Activated CD4-positive, alpha-beta memory T cell treated with anti-CD3 and anti-CD28 coated beads for 36 hours (primary cell): ENCODE measurements around the gene DCC. TPM values are rescaled to one million over a fixed set of nuclear protein-coding genes. Genes with fewer than 3 reads are reported as not detected.

Experiments
- CTCF ChIA-PET: fragments of 350-600 bp; sonication (Branson Sonifier 250); formaldehyde crosslinking; loops from one replicate; lab custom pipeline; 2021; ENCODE audit warnings: antibody characterized with exemption, inconsistent platforms; lab: Charles Lee
- POLR2A ChIA-PET: fragments of 350-600 bp; sonication (Branson Sonifier 250); formaldehyde crosslinking; loops from one replicate; lab custom pipeline; 2021; ENCODE audit warnings: antibody characterized with exemption; lab: Charles Lee
- DNase-seq: peaks from one replicate; pipeline ENCODE4 v3.0.0-alpha.2; 2020
- H3K27ac Mint-ChIP-seq: one replicate; pipeline ENCODE4 v1.8.0; 2021; ENCODE audit warnings: mixed read lengths
- H3K27me3 Mint-ChIP-seq: one replicate; pipeline ENCODE4 v1.8.0; 2021; ENCODE audit warnings: mixed read lengths
- H3K36me3 Mint-ChIP-seq: one replicate; pipeline ENCODE4 v1.8.0; 2021; ENCODE audit warnings: mixed read lengths
- H3K4me1 Mint-ChIP-seq: one replicate; pipeline ENCODE4 v1.8.0; 2021; ENCODE audit warnings: low read depth, mixed read lengths
- H3K4me3 Mint-ChIP-seq: one replicate; pipeline ENCODE4 v1.8.0; 2021; ENCODE audit warnings: mild to moderate bottlenecking, mixed read lengths
- H3K9me3 Mint-ChIP-seq: one replicate; pipeline ENCODE4 v1.8.0; 2021; ENCODE audit warnings: mixed read lengths
- intact Hi-C: fragments of 100-400 bp; cut with micrococcal nuclease; formaldehyde crosslinking; loops from one replicate; pipeline ENCODE4 v1.15.1; 2023
- total RNA-seq, 2 experiments: library from RNA; stranded (reverse); gene quantifications; one replicate each; pipeline ENCODE4 v1.2.3, GENCODE V29; 2021

The DCC gene
- total RNA-seq, 2 experiments from 2014 or later = not detected

- CTCF ChIA-PET = no interaction called here
Observed at GRCh38 chr18:52337276-52337675, 2.7 kb upstream of the DCC start.

DNA sequence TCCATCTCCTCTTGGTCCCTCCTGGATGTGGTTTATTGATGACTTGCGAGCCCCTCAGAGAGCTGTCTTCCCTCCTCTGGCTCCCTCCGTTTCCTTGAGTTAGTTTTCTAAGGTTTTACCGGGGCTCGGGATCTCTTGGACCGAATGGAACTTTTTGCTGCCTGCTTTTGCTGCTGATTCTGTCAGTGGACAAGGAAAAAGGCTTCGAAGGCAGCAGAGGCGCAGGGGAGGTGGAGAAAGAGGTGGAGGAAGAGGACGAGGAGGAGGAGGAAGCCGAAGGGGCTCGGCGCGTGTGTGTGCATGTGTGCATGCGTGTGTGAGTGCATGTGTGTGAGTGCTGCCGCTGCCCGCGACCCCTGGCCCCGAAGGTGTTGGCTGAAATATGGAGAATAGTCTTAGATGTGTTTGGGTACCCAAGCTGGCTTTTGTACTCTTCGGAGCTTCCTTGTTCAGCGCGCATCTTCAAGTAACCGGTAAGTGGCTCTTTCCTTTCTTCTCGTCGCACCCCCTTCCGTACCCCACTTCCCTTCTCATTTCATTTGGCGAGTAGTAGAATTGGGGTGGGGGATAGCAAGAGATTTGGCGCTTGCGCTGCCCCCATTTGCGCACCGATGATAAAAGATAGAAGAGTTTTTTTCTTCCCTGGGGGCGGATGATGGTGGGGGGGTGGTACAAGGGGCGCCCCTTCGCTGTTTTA, 557 bp downstream of the DCC start:
- Mint-ChIP-seq H3K27me3 (peaks cover 31% of the 10 kb centered on the region), H3K4me1 (no peaks in the 10 kb centered on the region), H3K9me3 (no peaks in the 10 kb centered on the region), H3K36me3 (no peaks in the 10 kb centered on the region), H3K4me3 (no peak overlapping the region), H3K27ac (no peak overlapping the region)
- POLR2A ChIA-PET = interaction anchor here (0.6 kb wide), 1 partner anchor 1007 kb away, joined by 3 read pairs; no protein-coding TSS in a partner anchor
- CTCF ChIA-PET = no interaction called here
- DNase-seq = no peak
- intact Hi-C loops = no loop called here

More at GRCh38 chr18:52337276-52337675, 2.7 kb upstream of the DCC start:
- H3K27me3 Mint-ChIP-seq = peaks cover 31% of the 10 kb centered on the region
- no peak overlapping the region for H3K27ac Mint-ChIP-seq
- POLR2A ChIA-PET = no interaction called here
- no peak for DNase-seq
- H3K4me3 Mint-ChIP-seq = no peak overlapping the region
- intact Hi-C loops = no loop called here
- H3K36me3 Mint-ChIP-seq = no peaks in the 10 kb centered on the region
- H3K9me3 Mint-ChIP-seq = no peaks in the 10 kb centered on the region
- H3K4me1 Mint-ChIP-seq = no peaks in the 10 kb centered on the region

DNA sequence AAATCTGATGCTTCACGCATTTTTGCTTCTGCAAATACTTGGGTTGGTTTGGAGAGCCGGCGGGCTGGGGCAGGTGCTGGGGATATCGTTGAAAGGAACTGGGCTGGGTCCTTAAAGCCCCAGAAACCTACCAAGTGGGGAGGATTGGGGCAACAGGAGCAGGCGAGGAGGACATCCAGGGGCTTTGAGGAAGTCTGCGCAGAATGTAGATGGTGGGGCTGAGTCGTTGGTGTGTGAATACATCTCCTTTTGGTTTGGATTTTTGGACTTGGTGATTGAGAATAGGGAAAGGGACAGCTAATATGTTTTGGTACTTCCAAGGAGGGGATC, 1.1 kb downstream of the DCC start:
- no peaks in the 10 kb centered on the region for H3K36me3 Mint-ChIP-seq
- H3K9me3 Mint-ChIP-seq = no peaks in the 10 kb centered on the region
- intact Hi-C loops = no loop called here
- CTCF ChIA-PET = no interaction called here
- POLR2A ChIA-PET = interaction anchor here (0.6 kb wide), 1 partner anchor 1008 kb away, joined by 3 read pairs; no protein-coding TSS in a partner anchor
- DNase-seq = no peak
- peaks cover 31% of the 10 kb centered on the region for H3K27me3 Mint-ChIP-seq
- H3K4me1 Mint-ChIP-seq = no peaks in the 10 kb centered on the region
- H3K4me3 Mint-ChIP-seq = no peak overlapping the region
- H3K27ac Mint-ChIP-seq = no peak overlapping the region

DNA sequence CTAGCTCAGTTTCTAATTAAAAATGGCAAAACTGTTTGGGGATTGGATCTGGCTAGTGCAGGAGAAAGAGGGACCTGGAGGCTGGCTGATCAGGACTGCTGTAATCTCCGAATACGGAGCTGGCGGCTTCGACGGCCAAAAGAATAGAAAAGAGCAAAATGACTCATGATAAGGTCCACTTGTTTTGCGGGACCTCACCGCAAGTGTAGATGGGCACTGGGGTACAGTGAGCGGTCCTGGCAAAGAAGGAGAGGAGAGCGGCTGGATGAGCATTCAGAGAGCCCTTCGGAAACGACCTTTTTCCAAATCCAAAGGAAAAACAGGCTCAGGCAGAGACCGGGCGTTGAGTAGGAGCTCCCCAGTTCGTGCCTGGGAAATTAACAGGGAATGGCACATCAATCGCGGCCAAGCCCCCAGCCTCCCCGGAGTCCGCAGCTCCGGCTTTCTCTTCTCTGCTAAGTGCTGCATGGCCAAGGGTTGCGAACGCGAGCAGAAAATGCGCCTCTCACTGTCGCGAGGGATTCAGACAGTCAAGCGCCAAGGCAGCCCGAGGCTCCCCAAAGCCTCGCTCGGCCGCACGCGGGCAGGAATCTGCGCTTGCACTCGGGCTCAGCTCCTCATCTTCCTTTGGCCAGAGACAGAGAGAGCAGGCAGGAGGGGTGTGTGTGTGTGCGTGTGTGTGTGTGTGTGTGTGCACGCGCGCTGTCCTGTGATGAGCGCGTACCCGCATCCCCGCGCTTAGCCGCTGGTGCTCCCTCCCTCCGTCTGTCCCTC, 1.8 kb downstream of the DCC start:
- Mint-ChIP-seq H3K36me3 (no peaks in the 10 kb centered on the region), H3K9me3 (no peaks in the 10 kb centered on the region)
- POLR2A ChIA-PET = no interaction called here

GRCh38 chr18:52342456-52342855, 2.5 kb downstream of the DCC start:
- Mint-ChIP-seq H3K27ac (no peak overlapping the region), H3K27me3 (peaks cover 31% of the 10 kb centered on the region), H3K9me3 (no peaks in the 10 kb centered on the region), H3K36me3 (no peaks in the 10 kb centered on the region), H3K4me1 (no peaks in the 10 kb centered on the region), H3K4me3 (no peak overlapping the region)
- POLR2A ChIA-PET = no interaction called here
- intact Hi-C loops = no loop called here
- CTCF ChIA-PET = no interaction called here
- no peak for DNase-seq

More for the DNA sequence above, 1.8 kb downstream of the DCC start:
- intact Hi-C loops = no loop called here
- Mint-ChIP-seq H3K4me1 (no peaks in the 10 kb centered on the region), H3K27me3 (peaks cover 31% of the 10 kb centered on the region), H3K27ac (no peak overlapping the region), H3K4me3 (no peak overlapping the region)
- CTCF ChIA-PET = no interaction called here
- DNase-seq = no peak

- POLR2A ChIA-PET = no interaction called here
- CTCF ChIA-PET = no interaction called here
- H3K4me3 Mint-ChIP-seq = no peak overlapping the region
Observed at GRCh38 chr18:52343138-52343537, 3.1 kb downstream of the DCC start.

DNA sequence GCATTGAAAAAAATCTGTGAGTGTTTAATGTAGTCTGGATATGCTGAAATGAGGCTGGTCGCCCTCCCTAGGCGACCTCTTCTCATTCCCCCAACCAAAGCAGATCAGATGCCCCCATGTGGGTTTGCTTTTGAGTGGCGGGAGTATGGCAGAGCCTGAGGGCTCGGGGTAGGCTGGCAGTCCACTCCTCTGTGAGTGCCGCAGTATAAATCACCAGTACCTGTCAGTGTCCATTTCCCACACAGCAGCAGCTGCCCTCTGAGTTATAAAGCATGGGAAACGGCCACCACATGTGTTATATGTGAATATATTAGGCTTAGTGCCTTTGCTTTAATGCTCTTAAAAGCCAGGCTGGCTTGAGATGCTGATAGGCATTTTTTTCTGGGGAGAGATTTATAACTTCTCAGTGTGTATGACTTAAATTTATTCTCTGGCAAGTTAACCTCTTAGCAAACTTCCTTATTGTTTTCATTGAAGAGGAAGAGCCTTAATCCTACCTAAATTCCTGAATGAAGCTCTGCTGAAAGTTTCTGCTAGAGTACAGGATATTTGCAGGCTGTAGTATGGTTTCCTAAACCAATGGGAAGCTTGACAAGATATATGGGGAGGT, 3.8 kb downstream of the DCC start:
- H3K27me3 Mint-ChIP-seq = peaks cover 28% of the 10 kb centered on the region
- no peak overlapping the region for H3K4me3 Mint-ChIP-seq
- intact Hi-C loops = no loop called here
- H3K27ac Mint-ChIP-seq = no peak overlapping the region
- H3K36me3 Mint-ChIP-seq = no peaks in the 10 kb centered on the region
- ChIA-PET CTCF (no interaction called here), POLR2A (no interaction called here)
- no peak for DNase-seq
- H3K4me1 Mint-ChIP-seq = no peaks in the 10 kb centered on the region
- no peaks in the 10 kb centered on the region for H3K9me3 Mint-ChIP-seq

More at GRCh38 chr18:52343138-52343537, 3.1 kb downstream of the DCC start:
- Mint-ChIP-seq H3K9me3 (no peaks in the 10 kb centered on the region), H3K4me1 (no peaks in the 10 kb centered on the region), H3K36me3 (no peaks in the 10 kb centered on the region), H3K27me3 (peaks cover 31% of the 10 kb centered on the region), H3K27ac (no peak overlapping the region)
- intact Hi-C loops = no loop called here
- DNase-seq = no peak

- CTCF ChIA-PET = no interaction called here
- Mint-ChIP-seq H3K4me3 (no peak overlapping the region), H3K36me3 (no peaks in the 10 kb centered on the region), H3K4me1 (no peaks in the 10 kb centered on the region), H3K27ac (no peak overlapping the region), H3K9me3 (no peaks in the 10 kb centered on the region), H3K27me3 (peaks cover 20% of the 10 kb centered on the region)
- POLR2A ChIA-PET = no interaction called here
- no peak for DNase-seq
- intact Hi-C loops = no loop called here
Observed at GRCh38 chr18:52344881-52345280, 4.9 kb downstream of the DCC start.

DNA sequence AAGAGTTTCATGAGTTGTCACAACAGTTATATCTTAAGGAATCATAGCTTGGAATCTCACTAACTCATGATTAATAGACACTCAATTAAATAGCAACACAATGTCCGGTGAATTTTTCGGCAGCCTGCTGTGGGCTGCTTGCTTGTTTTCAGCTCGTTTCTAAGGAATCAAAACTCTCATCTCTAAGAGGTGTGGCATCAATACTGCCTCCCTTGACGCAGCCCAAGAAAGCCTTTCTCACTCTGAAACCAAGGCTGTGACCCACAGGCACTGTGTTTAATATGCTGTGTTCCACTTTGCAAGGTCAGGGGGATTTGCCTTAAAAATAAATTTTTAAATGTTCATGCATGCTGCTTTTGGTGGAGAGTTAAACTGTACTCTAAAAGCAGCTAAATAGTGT, 5.4 kb downstream of the DCC start:
- H3K27me3 Mint-ChIP-seq = peaks cover 15% of the 10 kb centered on the region
- H3K9me3 Mint-ChIP-seq = no peaks in the 10 kb centered on the region
- intact Hi-C loops = no loop called here
- CTCF ChIA-PET = no interaction called here
- H3K27ac Mint-ChIP-seq = no peak overlapping the region
- POLR2A ChIA-PET = no interaction called here
- no peaks in the 10 kb centered on the region for H3K36me3 Mint-ChIP-seq
- H3K4me3 Mint-ChIP-seq = no peak overlapping the region
- H3K4me1 Mint-ChIP-seq = no peaks in the 10 kb centered on the region
- no peak for DNase-seq

DNA sequence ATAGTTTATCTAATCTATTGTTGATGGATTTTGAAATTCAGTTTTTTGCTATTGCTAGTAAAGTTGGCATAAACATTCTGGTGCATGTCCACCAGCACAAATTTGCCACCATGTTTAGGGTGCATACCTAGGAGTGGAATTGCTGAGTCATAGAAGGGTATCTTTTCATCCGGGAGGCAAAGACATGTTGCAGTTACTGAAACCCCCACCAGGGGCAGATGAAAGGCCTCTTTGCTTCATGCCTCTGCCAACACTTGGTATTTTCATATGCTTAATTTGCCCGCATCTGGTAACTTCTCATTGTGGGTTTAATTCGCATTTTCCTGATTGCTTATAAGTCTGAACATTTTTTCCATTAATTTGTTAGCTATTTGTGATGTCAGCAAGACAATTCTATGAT, 8.2 kb downstream of the DCC start:
- Mint-ChIP-seq H3K9me3 (no peaks in the 10 kb centered on the region), H3K4me1 (no peaks in the 10 kb centered on the region), H3K27ac (no peak overlapping the region), H3K4me3 (no peak overlapping the region), H3K27me3 (no peaks in the 10 kb centered on the region), H3K36me3 (no peaks in the 10 kb centered on the region)
- DNase-seq = peak; percentile 9
- POLR2A ChIA-PET = no interaction called here
- intact Hi-C loops = no loop called here
- CTCF ChIA-PET = no interaction called here

- Mint-ChIP-seq H3K27me3 (no peaks in the 10 kb centered on the region), H3K4me1 (no peaks in the 10 kb centered on the region), H3K36me3 (no peaks in the 10 kb centered on the region), H3K9me3 (no peaks in the 10 kb centered on the region), H3K4me3 (no peak overlapping the region), H3K27ac (no peak overlapping the region)
- intact Hi-C loops = no loop called here
- no peak for DNase-seq
- ChIA-PET POLR2A (no interaction called here), CTCF (no interaction called here)
Observed at GRCh38 chr18:52349498-52349897, 9.5 kb downstream of the DCC start.

- POLR2A ChIA-PET = no interaction called here
- intact Hi-C loops = no loop called here
- H3K4me3 Mint-ChIP-seq = no peak overlapping the region
Observed at GRCh38 chr18:52352920-52353319, 12.9 kb downstream of the DCC start.

More at GRCh38 chr18:52352920-52353319, 12.9 kb downstream of the DCC start:
- CTCF ChIA-PET = no interaction called here
- no peaks in the 10 kb centered on the region for H3K27me3 Mint-ChIP-seq
- no peaks in the 10 kb centered on the region for H3K4me1 Mint-ChIP-seq
- no peak overlapping the region for H3K27ac Mint-ChIP-seq
- peaks cover 2% of the 10 kb centered on the region for H3K9me3 Mint-ChIP-seq
- no peaks in the 10 kb centered on the region for H3K36me3 Mint-ChIP-seq
- DNase-seq = no peak
